KMS-11 (cell line): ENCODE data around the gene TSPAN18.

Experiments used
- H2AFZ ChIP-seq: fragments of 200-600 bp; sonication (generic); 2 replicates; pipeline ENCODE4 v1.6.1; 2016; ENCODE audit warnings: antibody characterized with exemption, mixed run types, low read depth
- H3K27ac ChIP-seq: fragments of 200-600 bp; sonication (generic); 2 replicates; pipeline ENCODE4 v1.6.1; 2016; ENCODE audit warnings: mild to moderate bottlenecking, mixed run types
- H3K27me3 ChIP-seq: fragments of 200-600 bp; sonication (generic); 2 replicates; pipeline ENCODE4 v1.6.1; 2017; ENCODE audit warnings: mild to moderate bottlenecking, low read depth, mixed run types, moderate library complexity; ENCODE audit not compliant: insufficient read depth
- H3K36me3 ChIP-seq: fragments of 200-600 bp; sonication (generic); 2 replicates; pipeline ENCODE4 v1.6.1; 2017; ENCODE audit warnings: mild to moderate bottlenecking, mixed run types; ENCODE audit not compliant: insufficient read depth
- H3K4me1 ChIP-seq: fragments of 200-600 bp; sonication (generic); 2 replicates; pipeline ENCODE4 v1.6.1; 2016; ENCODE audit warnings: mild to moderate bottlenecking, low read depth, mixed run types; ENCODE audit not compliant: poor library complexity, severe bottlenecking
- H3K4me2 ChIP-seq: fragments of 200-600 bp; sonication (generic); 2 replicates; pipeline ENCODE4 v1.7.0; 2016; ENCODE audit warnings: mild to moderate bottlenecking, mixed run types
- H3K4me3 ChIP-seq: fragments of 200-600 bp; sonication (generic); IDR thresholded peaks from 2 replicates; pipeline ENCODE4 v1.6.1; 2017; ENCODE audit warnings: low read depth, low read length, mixed read lengths; ENCODE audit not compliant: insufficient read depth
- H3K79me2 ChIP-seq: fragments of 200-600 bp; sonication (generic); 2 replicates; pipeline ENCODE4 v1.6.1; 2016; ENCODE audit warnings: low read depth, mixed run types; ENCODE audit not compliant: insufficient read depth
- H3K9ac ChIP-seq: fragments of 200-600 bp; sonication (generic); 2 replicates; pipeline ENCODE4 v1.6.1; 2016; ENCODE audit warnings: mild to moderate bottlenecking, mixed run types
- H4K20me1 ChIP-seq: fragments of 200-600 bp; sonication (generic); 2 replicates; pipeline ENCODE4 v1.6.1; 2016; ENCODE audit warnings: mild to moderate bottlenecking, mixed run types; ENCODE audit not compliant: insufficient read depth
- CTCF ChIP-seq: fragments of 200-600 bp; sonication (generic); conservative IDR thresholded peaks from 2 replicates; pipeline ENCODE4 v1.6.1; 2017; ENCODE audit warnings: low read depth, mild to moderate bottlenecking, antibody characterized with exemption, low read length, moderate library complexity, mixed read lengths

The TSPAN18 gene

GRCh38 chr11:44849922-44850321 lies 123.2 kb downstream of the TSPAN18 start:
- H3K36me3 ChIP-seq, result no peaks in the 10 kb centered on the region
- no peak overlapping the region for H3K9ac ChIP-seq
- H4K20me1 ChIP-seq, result no peaks in the 10 kb centered on the region
- no peak for TF ChIP-seq CTCF
- no peak overlapping the region for H3K4me3 ChIP-seq
- H3K4me2 ChIP-seq, result no peak overlapping the region
- no peaks in the 10 kb centered on the region for H3K79me2 ChIP-seq
- no peaks in the 10 kb centered on the region for H3K27me3 ChIP-seq
- H3K27ac ChIP-seq, result no peak overlapping the region
- no peak overlapping the region for H2AFZ ChIP-seq
- H3K4me1 ChIP-seq, result no peaks in the 10 kb centered on the region

DNA sequence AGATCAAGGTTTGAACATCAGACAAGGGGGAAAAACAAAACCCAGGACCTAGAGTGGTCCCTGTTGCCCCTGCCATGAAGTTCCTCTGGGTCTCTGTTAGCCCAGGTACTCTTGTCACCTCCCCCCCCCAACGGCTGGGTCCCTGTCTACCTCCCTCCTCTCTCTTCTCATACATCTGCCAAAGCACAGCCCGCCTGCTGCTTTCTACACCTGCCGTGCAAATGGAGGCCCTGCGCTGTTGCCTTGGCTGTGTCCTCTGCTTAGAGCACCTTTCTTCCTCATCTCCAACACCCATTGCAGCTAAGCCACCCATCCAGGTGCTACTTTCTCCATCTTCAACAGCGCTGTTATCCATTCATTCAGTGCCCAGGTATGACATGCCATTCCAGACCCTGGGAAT lies 124.7 kb downstream of the TSPAN18 start:
- Histone ChIP-seq H3K9ac (no peak overlapping the region), H3K36me3 (no peaks in the 10 kb centered on the region), H3K4me3 (no peak overlapping the region), H4K20me1 (no peaks in the 10 kb centered on the region), H3K4me1 (no peaks in the 10 kb centered on the region), H3K27ac (no peak overlapping the region), H3K27me3 (no peaks in the 10 kb centered on the region), H2AFZ (no peak overlapping the region), H3K79me2 (no peaks in the 10 kb centered on the region), H3K4me2 (no peak overlapping the region)
- TF ChIP-seq CTCF, result no peak

DNA sequence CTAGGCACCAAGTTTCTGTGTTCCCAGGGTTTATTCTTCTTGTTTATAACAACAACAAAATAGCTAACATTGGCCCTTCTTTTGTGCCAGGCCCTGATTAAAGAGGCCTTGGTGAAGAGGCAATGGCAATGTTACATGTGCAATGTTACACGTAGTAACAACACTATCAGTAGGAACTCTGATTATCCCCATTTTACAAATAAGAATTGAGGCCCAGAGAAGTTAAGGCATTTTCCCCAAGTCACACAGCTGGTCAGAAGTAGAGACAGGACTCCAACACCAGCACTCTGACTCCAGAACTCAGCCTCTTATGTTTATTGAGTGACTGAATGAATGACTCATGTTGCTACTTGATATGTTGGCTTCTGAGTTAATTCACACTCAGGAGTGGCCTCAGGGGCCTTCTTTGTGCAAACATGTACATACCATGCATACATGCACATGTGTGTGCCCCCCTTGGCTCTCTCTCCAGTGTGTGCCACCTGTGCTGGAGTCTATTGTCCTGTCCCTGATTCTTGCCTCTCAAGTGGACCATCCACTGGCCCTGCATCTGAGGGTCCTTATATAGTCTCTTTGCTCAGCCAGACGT lies 125.5 kb downstream of the TSPAN18 start:
- Histone ChIP-seq H3K79me2 (no peaks in the 10 kb centered on the region), H3K4me1 (no peaks in the 10 kb centered on the region), H3K36me3 (no peaks in the 10 kb centered on the region), H3K27me3 (no peaks in the 10 kb centered on the region), H3K4me3 (no peak overlapping the region), H3K4me2 (no peak overlapping the region), H4K20me1 (no peaks in the 10 kb centered on the region), H2AFZ (no peak overlapping the region), H3K9ac (no peak overlapping the region), H3K27ac (no peak overlapping the region)
- no peak for TF ChIP-seq CTCF

- Histone ChIP-seq H3K4me3 (no peak overlapping the region), H3K36me3 (no peaks in the 10 kb centered on the region), H3K4me2 (no peak overlapping the region), H3K79me2 (no peaks in the 10 kb centered on the region), H3K9ac (no peak overlapping the region), H4K20me1 (no peaks in the 10 kb centered on the region), H3K27me3 (no peaks in the 10 kb centered on the region), H2AFZ (no peak overlapping the region), H3K4me1 (no peaks in the 10 kb centered on the region), H3K27ac (no peak overlapping the region)
- TF ChIP-seq CTCF, result no peak
Measured at GRCh38 chr11:44852952-44853351, 126.2 kb downstream of the TSPAN18 start.
